Stomach (tissue), 4 donors: ENCODE measurements around the gene COL23A1.

ENCODE experiments used
- EP300 ChIP-seq: sonication (generic); formaldehyde crosslinking; IDR thresholded peaks from one replicate; pipeline ENCODE4 v1.6.1; 2017; ENCODE audit warnings: antibody characterized with exemption
- POLR2A ChIP-seq, 4 donors: fragments of 450-650 bp; IDR thresholded peaks; one replicate each; pipeline ENCODE4 v1.6.1; 2016; ENCODE audit warnings: antibody characterized with exemption in 4 of 4, control low read depth in 2 of 4, mild to moderate bottlenecking in 1 of 4, moderate library complexity in 1 of 4
- POLR2AphosphoS5 ChIP-seq, 3 donors: sonication (generic); formaldehyde crosslinking; IDR thresholded peaks; one replicate each; pipeline ENCODE4 v1.6.1; 2016; ENCODE audit warnings: antibody characterized with exemption in 3 of 3
- TF ChIP-seq, protein P1 (sequence below), 7 experiments: fragments of 450-650 bp in 4 of 7; fragments of 200-600 bp in 3 of 7; sonication (generic) in 3 of 7; IDR thresholded peaks; one replicate each; pipeline ENCODE4 v1.5.1; 2016 to 2019; ENCODE audit warnings: antibody characterized with exemption in 7 of 7, control low read depth in 2 of 7, mild to moderate bottlenecking in 1 of 7

DNA sequence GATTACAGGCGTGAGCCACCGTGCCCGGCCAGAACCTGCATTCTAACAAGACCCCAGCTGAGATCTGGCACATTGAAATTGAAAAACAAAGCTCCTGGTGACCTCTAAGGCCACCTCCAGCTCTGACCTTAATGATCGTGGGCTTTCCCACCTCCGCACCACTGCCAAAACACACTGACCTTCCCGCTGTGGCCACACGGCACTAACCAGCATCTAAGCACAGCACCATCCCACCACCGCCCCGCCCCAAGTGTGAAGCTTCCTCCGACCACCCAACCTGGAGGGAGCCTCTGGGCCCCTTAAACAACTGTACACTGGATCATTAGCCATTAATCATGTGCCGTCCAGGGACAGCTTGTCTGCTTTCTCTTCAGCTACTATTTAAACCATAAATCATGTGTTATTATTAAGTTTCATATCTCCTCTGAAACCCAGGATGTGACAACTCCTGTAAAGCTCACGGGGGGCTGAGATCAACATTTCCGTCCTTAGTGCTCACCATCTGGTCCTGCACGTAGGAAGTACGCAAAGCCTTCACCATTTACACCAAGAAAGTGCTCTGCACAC, 80.6 kb downstream of the COL23A1 start:
- TF ChIP-seq, protein P1, sequence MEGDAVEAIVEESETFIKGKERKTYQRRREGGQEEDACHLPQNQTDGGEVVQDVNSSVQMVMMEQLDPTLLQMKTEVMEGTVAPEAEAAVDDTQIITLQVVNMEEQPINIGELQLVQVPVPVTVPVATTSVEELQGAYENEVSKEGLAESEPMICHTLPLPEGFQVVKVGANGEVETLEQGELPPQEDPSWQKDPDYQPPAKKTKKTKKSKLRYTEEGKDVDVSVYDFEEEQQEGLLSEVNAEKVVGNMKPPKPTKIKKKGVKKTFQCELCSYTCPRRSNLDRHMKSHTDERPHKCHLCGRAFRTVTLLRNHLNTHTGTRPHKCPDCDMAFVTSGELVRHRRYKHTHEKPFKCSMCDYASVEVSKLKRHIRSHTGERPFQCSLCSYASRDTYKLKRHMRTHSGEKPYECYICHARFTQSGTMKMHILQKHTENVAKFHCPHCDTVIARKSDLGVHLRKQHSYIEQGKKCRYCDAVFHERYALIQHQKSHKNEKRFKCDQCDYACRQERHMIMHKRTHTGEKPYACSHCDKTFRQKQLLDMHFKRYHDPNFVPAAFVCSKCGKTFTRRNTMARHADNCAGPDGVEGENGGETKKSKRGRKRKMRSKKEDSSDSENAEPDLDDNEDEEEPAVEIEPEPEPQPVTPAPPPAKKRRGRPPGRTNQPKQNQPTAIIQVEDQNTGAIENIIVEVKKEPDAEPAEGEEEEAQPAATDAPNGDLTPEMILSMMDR (IDR thresholded peaks at IDR 0.05), result no peak
- no peak for TF ChIP-seq EP300
- TF ChIP-seq POLR2A (IDR thresholded peaks at IDR 0.05), result no peak
- no peak for TF ChIP-seq POLR2AphosphoS5 (IDR thresholded peaks at IDR 0.05)
